Tibial nerve (tissue), 4 donors: ENCODE data around the gene EYS.

Source experiments
- EP300 ChIP-seq, 2 donors: sonication (generic); formaldehyde crosslinking; IDR thresholded peaks; one replicate each; pipeline ENCODE4 v1.6.1; 2017; ENCODE audit warnings: antibody characterized with exemption in 2 of 2, mild to moderate bottlenecking in 1 of 2
- POLR2A ChIP-seq, 2 donors: fragments of 450-650 bp; IDR thresholded peaks; one replicate each; pipeline ENCODE4 v1.6.1; 2017; ENCODE audit warnings: antibody characterized with exemption in 2 of 2, mild to moderate bottlenecking in 2 of 2, moderate library complexity in 2 of 2
- TF ChIP-seq, protein P1 (sequence below), 5 experiments: fragments of 200-600 bp in 3 of 5; fragments of 450-650 bp in 2 of 5; sonication (generic) in 3 of 5; IDR thresholded peaks; one replicate each; pipeline ENCODE4 v1.5.1; 2016 to 2019; ENCODE audit warnings: antibody characterized with exemption in 5 of 5, mild to moderate bottlenecking in 3 of 5, moderate library complexity in 2 of 5

DNA sequence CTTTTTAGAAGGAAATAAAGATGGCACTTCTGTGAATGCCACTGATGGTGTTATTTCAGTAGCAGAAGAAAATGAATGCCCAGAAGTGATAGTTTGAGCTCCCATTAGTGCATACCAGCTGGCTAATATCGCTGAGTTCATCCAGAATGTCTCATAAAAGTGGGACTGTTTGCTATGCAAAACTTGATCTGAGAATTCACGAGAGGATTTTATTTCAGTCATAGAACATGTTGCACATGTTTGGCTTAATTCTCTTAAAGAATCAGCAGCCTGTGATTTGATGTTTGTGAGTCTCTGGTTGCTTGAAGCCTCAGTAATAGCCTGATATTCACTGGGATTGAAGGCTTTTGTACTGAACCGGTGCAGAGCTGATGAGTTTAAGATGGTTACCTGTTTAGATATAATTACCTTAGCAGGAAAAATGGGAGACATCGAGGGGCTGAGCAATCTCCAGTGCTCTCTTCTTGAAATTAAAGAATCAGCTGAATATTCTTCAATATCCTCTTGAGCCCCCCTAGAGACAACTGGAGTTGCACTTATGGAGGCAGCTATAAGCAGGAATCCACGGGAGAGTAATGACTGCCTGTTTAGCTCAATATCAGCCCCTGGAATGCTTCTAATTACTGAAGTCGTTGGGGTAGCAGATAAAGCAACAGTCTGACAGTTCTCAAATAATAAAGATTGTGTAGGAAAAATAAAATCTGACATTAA, 1115.9 kb downstream of the EYS start:
- TF ChIP-seq, protein P1, sequence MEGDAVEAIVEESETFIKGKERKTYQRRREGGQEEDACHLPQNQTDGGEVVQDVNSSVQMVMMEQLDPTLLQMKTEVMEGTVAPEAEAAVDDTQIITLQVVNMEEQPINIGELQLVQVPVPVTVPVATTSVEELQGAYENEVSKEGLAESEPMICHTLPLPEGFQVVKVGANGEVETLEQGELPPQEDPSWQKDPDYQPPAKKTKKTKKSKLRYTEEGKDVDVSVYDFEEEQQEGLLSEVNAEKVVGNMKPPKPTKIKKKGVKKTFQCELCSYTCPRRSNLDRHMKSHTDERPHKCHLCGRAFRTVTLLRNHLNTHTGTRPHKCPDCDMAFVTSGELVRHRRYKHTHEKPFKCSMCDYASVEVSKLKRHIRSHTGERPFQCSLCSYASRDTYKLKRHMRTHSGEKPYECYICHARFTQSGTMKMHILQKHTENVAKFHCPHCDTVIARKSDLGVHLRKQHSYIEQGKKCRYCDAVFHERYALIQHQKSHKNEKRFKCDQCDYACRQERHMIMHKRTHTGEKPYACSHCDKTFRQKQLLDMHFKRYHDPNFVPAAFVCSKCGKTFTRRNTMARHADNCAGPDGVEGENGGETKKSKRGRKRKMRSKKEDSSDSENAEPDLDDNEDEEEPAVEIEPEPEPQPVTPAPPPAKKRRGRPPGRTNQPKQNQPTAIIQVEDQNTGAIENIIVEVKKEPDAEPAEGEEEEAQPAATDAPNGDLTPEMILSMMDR (IDR thresholded peaks at IDR 0.05): no peak
- no peak for TF ChIP-seq POLR2A (IDR thresholded peaks at IDR 0.05)
- no peak for TF ChIP-seq EP300 (IDR thresholded peaks at IDR 0.05)
